Panc1 (cell line): ENCODE data around the gene ZNF695.

ENCODE experiments used
- CTCF ChIP-seq: fragments of 450-650 bp; IDR thresholded peaks from 2 replicates; pipeline ENCODE4 v1.5.1; 2017; ENCODE audit warnings: mild to moderate bottlenecking
- POLR2AphosphoS5 ChIP-seq: IDR thresholded peaks from 2 replicates; pipeline ENCODE4 v1.6.1; 2012; ENCODE audit warnings: mild to moderate bottlenecking, low read depth, low read length, moderate library complexity
- TCF7L2 ChIP-seq: IDR thresholded peaks from 2 replicates; pipeline ENCODE4 v1.6.1; 2011; ENCODE audit warnings: mild to moderate bottlenecking, low read depth, low read length, inconsistent platforms
- TF ChIP-seq, protein P1 (sequence below), 2 experiments: IDR thresholded peaks; 2 replicates each; pipeline ENCODE4 v1.6.1; 2011 to 2012; ENCODE audit warnings: low read depth in 2 of 2, control low read depth in 1 of 2, low read length in 1 of 2, mild to moderate bottlenecking in 1 of 2, moderate library complexity in 1 of 2; ENCODE audit not compliant: insufficient read depth in 1 of 2

GRCh38 chr1:246971969-246972368 is 35.9 kb downstream of the ZNF695 start:
- TF ChIP-seq CTCF (no peak), POLR2AphosphoS5 (no peak), TCF7L2 (no peak)
- TF ChIP-seq, protein P1, sequence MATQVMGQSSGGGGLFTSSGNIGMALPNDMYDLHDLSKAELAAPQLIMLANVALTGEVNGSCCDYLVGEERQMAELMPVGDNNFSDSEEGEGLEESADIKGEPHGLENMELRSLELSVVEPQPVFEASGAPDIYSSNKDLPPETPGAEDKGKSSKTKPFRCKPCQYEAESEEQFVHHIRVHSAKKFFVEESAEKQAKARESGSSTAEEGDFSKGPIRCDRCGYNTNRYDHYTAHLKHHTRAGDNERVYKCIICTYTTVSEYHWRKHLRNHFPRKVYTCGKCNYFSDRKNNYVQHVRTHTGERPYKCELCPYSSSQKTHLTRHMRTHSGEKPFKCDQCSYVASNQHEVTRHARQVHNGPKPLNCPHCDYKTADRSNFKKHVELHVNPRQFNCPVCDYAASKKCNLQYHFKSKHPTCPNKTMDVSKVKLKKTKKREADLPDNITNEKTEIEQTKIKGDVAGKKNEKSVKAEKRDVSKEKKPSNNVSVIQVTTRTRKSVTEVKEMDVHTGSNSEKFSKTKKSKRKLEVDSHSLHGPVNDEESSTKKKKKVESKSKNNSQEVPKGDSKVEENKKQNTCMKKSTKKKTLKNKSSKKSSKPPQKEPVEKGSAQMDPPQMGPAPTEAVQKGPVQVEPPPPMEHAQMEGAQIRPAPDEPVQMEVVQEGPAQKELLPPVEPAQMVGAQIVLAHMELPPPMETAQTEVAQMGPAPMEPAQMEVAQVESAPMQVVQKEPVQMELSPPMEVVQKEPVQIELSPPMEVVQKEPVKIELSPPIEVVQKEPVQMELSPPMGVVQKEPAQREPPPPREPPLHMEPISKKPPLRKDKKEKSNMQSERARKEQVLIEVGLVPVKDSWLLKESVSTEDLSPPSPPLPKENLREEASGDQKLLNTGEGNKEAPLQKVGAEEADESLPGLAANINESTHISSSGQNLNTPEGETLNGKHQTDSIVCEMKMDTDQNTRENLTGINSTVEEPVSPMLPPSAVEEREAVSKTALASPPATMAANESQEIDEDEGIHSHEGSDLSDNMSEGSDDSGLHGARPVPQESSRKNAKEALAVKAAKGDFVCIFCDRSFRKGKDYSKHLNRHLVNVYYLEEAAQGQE (IDR thresholded peaks at IDR 0.05; ENCODE audit: insufficient read depth in 1 of 2, low read depth in 2 of 2, low read length in 1 of 2): no peak
